K562 (cell line): ENCODE data around the gene RALY.

Source experiments
- CHD2 ChIP-seq: IDR thresholded peaks from 2 replicates; pipeline ENCODE4 v1.6.1; 2011; ENCODE audit warnings: low read depth, low read length
- MTA3 ChIP-seq: fragments of 450-650 bp; formaldehyde crosslinking; IDR thresholded peaks from 2 replicates; pipeline ENCODE4 v1.6.1; 2017; ENCODE audit warnings: mild to moderate bottlenecking, borderline replicate concordance
- TF ChIP-seq, protein P1 (sequence below): fragments of 450-650 bp; IDR thresholded peaks from 2 replicates; pipeline ENCODE4 v1.6.1; 2016; ENCODE audit warnings: low read depth

DNA sequence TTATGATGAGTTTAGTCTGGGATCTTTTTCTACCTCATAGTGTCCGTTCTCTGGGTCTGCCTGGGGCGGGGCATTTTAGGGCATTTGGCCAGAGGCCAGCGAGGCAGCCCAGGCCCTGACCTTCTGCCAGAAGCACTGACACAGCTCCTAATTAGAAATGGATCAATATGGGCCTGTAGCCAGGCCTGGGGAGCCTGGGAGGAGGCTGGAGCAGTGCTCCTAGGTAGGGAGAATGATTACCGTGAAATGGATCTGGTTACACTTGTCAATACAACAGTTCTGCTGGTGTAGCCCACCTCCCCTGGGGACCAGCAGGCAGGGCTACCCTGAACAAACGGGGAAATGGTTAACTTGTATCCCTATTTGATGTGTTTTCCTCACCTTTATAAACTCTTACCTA, 23.0 kb downstream of the RALY start:
- TF ChIP-seq MTA3: no peak
- TF ChIP-seq CHD2: no peak
- TF ChIP-seq, protein P1, sequence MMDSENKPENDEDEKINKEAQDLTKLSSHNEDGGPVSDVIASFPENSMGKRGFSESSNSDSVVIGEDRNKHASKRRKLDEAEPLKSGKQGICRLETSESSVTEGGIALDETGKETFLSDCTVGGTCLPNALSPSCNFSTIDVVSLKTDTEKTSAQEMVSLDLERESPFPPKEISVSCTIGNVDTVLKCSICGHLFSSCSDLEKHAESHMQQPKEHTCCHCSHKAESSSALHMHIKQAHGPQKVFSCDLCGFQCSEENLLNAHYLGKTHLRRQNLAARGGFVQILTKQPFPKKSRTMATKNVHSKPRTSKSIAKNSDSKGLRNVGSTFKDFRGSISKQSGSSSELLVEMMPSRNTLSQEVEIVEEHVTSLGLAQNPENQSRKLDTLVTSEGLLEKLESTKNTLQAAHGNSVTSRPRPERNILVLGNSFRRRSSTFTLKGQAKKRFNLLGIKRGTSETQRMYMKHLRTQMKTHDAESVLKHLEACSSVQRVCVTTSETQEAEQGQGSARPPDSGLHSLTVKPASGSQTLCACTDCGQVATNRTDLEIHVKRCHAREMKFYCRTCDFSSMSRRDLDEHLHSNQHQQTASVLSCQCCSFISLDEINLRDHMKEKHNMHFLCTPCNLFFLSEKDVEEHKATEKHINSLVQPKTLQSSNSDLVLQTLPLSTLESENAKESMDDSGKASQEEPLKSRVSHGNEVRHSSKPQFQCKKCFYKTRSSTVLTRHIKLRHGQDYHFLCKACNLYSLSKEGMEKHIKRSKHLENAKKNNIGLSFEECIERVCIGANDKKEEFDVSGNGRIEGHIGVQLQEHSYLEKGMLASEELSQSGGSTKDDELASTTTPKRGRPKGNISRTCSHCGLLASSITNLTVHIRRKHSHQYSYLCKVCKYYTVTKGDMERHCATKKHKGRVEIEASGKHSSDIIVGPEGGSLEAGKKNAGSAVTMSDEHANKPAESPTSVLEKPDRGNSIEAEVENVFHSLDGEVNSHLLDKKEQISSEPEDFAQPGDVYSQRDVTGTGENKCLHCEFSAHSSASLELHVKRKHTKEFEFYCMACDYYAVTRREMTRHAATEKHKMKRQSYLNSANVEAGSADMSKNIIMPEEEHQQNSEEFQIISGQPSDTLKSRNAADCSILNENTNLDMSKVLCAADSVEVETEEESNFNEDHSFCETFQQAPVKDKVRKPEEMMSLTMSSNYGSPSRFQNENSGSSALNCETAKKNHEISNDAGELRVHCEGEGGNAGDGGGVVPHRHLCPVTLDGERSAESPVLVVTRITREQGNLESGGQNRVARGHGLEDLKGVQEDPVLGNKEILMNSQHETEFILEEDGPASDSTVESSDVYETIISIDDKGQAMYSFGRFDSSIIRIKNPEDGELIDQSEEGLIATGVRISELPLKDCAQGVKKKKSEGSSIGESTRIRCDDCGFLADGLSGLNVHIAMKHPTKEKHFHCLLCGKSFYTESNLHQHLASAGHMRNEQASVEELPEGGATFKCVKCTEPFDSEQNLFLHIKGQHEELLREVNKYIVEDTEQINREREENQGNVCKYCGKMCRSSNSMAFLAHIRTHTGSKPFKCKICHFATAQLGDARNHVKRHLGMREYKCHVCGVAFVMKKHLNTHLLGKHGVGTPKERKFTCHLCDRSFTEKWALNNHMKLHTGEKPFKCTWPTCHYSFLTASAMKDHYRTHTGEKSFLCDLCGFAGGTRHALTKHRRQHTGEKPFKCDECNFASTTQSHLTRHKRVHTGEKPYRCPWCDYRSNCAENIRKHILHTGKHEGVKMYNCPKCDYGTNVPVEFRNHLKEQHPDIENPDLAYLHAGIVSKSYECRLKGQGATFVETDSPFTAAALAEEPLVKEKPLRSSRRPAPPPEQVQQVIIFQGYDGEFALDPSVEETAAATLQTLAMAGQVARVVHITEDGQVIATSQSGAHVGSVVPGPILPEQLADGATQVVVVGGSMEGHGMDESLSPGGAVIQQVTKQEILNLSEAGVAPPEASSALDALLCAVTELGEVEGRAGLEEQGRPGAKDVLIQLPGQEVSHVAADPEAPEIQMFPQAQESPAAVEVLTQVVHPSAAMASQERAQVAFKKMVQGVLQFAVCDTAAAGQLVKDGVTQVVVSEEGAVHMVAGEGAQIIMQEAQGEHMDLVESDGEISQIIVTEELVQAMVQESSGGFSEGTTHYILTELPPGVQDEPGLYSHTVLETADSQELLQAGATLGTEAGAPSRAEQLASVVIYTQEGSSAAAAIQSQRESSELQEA: no peak
